NCI-H1092 (cell line): ENCODE measurements around the gene CTBP2.
"Not testable (repeated sequence)": the region's sequence is repeated elsewhere in the genome, so short reads cannot be mapped to it uniquely, and the experiment has no call there.

Experiments used
- DNase-seq: peaks from one replicate; lab custom pipeline; 2025; lab: John Stamatoyannopoulos, UW

Gene CTBP2

DNA sequence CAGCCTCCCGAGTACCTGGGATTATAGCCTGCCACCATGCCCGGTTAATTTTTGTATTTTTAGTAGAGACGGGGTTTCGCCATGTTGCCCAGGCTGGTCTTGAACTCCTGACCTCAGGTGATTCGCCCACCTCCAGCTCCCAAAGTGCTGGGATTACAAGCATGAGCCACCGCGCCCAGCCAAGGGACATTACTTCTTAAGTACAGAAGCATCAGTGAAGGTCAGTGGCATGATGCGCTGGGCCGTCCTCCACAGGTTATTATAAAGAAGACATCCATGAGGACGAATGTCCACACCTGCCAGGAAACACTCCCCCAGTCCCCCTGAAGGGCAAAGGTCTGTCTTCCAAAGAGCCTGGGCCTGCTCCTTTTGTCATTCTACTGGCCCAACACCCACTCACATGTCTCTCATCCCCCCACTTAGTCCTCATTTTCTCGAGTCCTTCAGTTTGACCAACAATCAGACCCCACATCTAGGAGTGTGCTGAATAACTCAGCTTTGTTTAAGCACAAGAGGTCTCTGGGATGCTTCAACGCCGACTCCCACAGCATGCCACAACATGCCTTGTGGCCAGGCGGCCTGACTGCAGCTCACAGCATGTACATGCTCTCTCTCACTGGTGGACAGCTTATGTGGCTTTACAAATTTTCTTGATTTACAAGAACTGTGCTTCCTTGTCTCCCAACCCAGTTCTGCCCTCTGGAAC lies 73.0 kb downstream of the CTBP2 start:
- no peak for DNase-seq

DNA sequence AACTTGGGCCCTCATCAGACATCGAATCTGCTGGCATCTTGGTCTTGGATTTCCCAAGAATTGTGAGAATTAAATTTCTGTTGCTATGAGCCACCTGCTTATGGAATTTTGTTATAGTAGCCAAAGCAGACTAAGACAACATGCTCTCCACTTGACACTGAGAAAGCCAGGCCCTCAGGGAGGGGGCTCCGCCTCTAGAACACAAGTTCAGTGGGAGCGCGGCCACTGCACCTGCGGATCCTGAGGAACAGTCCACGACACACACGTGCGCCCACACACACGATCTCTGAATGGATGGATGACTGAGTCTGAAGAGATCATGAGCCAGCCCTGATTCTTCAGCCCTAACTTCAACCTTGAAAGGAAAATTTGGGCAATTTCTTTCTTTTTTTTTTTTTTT lies 73.7 kb downstream of the CTBP2 start:
- no peak for DNase-seq

DNA sequence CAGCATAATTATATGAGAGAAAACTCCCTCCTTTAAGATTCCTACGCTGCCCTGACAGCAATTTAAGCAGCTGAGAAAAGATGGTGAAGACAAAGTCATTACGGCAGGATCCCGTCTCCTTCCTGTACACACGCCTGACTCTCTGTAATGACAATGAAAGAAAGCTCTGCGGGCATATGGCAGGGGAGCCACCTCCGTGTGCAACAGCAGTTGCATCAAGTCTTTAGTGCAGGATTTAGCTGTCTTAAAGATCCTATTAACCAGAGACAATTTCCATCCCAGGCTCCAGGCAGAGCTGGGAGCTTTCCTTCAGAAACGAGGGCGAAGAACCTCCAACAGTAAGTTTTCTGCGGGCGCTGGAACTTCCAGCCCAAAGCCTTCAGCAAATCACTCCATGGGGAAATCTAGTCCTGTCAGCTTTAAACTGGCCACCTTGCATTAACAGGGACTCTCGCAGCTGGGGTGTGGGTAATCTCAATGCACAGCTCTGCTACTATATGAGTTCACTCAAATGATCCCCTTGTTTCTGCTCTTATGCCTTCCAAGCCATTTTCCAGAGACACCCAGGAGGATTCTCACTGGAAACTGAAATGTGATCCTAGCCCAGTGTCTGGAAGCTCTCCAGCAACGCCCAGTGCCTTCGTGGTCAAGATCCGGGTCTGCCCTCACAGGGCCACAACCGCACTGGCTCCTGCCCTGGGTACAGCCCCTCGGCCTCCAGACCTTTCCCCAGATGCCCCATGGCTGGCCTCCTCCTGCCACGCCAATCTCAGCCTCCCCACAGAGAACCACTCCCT lies 74.9 kb downstream of the CTBP2 start:
- DNase-seq: no peak

DNA sequence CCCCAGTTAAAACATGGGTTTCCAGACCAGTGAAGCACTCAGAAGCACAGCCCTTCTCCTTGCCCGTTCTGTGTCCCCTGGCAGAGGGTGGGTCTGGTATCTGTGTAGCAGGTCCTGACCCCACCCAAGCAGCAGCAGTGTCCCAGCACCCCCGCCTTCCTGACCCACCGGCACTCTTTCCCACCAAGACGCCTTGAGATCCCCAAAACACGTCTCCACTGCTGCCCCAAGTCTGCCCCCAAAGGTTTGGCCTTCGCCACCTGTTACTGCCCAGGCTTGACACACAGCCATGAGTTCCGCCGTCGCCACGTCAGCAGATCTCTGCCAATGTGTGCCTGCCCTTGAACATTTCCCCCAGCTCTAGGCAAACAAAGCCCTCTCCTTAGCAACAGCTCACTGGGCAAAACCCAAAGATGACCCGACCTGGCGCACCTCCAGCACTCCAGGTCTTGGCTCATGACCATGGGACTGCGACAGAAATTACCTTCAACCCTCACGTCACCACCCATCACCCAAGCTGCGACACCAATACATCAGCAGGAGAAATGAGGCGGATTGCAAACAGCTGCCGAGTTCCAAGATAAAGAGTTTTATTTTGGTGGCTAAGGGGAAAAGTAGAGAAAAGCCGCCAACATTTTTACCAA lies 75.6 kb downstream of the CTBP2 start:
- peak; percentile 71 for DNase-seq

DNA sequence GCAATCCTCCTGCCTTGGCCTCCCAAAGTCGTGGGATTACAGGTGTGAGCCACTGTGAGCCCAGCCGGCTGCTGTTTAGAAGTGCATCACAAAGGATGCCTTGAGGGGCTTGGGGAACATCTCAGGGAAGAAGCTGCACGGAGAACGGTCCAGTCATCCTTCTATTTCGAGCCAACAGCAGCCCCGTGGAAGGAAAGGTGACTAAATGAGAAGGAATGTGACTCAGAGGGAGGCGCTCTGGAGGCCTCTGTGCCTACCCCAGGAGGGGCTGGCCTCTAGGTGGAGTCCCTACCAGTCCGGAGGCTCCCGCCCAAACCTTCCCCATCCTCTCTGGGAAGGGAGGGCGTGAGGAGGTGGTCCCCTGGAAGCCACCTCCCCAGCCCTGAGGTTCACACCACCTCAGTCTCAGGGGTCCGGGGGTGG lies 76.2 kb downstream of the CTBP2 start:
- no peak for DNase-seq

DNA sequence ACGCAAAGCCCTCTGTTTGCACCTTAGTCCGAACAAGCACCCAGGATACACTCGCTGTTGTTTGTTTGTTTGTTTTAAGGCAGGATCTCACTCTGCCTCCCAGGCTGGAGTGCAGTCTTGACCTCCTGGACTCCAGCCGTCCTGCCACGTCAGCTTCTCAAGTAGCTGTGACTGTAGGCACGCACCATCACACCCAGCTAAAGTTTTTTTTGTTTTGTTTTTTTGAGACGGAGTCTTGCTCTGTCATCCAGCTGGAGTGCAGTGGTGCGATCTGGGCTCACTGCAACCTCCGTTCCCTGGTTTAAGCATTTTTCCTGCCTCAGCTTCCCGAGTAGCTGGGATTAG lies 76.8 kb downstream of the CTBP2 start:
- no peak for DNase-seq

DNA sequence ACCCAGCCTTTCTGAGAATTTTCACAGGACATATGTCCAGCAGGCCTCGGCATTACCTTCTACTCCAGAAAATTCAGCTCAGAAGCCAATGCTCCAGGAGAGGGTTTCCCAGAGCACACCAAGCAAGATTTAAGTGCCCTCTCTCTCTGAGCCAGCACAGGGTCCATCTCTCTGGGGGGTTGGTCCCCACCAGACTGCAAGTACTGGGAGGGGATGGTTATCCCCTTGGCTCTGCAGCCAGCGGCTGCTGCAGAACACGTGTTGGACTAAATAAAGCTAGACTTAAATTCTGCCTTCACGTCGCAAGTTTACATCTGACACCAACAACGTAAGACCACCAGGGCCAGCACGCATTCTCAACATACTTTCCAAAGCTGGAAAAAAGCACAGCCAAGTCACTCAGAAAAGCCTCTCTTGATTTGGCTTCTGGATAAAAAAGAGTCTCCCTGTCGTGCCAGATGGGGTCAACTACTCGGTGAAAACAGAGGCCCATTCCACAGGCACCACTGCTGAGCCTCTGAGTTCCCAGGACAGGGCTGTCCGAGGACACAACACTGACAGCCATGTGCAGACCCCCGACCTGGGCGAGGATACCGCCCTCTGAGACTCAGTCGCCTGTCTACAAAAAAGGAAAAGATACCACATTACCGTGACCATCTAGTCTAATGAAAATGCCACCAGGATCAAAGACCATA lies 77.3 kb downstream of the CTBP2 start:
- DNase-seq: no peak

DNA sequence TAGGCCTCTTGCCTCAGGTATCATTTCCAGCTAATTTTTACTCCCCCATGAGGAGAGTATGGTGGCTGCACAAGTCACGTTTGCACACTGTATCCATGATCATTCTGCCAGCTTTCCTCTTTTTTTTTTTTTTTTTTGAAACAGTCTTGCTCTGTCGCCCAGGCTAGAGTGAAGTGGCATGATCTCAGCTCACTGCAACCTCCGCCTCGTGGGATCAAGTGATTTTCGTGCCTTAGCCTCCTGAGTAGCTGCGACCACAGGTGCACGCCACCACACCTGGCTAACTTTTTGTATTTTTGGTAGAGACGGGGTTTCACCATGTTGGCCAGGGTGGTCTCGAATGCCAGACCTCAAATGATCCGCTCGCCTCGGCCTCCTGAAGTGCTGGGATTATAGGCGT lies 77.9 kb downstream of the CTBP2 start:
- not testable (repeated sequence) for DNase-seq

DNA sequence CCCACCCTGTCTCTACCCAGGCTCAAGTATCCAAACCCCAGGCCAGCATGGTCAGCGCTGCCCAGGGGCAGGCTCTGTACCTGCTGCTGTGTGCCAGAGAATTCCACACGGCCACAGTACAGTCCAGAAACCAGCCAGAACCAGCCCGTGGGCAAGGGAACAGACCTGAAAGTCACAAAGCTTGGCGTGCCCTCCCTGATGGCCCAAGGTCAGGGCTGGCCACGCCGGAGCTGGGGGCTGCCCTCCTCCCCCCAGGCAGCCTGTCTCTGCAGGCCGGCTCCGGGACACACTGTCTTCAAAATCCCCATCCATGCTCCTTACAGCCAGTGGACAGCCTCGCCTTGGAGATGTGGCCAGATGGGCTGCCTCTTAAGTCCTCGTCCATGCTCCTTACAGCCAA lies 78.4 kb downstream of the CTBP2 start:
- no peak for DNase-seq

DNA sequence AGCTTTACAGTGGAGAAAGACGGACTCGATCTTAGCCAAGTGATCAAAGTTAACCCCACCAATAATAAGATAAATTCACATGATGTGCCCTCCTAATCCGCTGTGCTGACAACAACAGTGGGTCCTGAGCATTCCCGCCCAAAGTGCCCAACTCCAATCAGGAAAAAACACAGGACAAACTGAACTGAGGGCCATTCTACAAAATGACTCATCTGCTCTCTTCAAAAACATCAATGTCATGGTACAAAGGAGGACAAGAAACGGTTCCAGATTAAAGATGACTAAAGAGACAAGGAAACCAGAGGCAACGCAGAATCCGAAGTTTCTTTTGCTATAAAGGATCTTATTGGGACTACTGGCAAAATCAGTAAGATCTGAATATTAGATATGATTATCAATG lies 79.4 kb downstream of the CTBP2 start:
- DNase-seq: no peak

DNA sequence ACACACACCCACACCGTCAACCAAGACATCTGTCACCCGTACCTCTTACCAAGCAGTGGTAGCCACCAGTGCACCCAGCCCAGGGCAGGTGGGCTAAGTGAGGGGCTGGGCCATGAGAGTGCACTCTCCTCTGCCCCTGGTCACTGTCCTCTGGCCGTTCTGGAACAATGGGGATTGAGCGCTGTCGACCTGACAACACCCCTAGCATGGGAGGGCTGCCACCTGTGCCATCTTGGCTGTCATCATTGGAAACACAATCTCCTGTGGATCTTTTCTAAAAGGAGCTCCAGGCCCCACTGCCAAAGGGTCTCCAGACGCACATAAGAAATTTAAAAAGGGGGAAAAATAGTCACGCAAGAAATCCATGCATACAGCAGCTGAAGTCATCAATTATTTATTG lies 80.1 kb downstream of the CTBP2 start:
- DNase-seq: no peak

DNA sequence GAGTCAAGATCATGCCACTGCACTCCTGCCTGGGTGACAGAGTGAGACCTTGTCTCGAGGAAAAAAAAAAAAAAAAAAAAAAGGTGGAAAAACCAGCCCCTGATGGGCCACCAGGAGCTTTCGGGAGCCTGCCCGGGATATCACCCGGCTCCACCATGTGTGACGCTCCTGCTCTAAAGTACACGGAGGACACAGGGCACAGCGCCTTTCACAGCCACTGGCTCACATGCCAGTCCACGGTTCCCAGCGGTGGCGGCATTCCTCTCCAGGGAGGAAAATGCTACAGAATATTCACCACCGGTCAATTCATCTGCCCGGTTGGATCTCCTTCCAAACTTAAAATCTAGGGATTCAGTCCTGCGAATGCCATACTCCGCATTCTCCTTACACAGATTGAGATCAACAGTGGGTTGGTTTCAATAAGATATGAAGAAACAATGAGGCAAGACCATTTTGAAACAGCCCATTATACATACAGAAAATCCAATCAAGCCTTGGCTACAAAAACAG lies 81.2 kb downstream of the CTBP2 start:
- no peak for DNase-seq

DNA sequence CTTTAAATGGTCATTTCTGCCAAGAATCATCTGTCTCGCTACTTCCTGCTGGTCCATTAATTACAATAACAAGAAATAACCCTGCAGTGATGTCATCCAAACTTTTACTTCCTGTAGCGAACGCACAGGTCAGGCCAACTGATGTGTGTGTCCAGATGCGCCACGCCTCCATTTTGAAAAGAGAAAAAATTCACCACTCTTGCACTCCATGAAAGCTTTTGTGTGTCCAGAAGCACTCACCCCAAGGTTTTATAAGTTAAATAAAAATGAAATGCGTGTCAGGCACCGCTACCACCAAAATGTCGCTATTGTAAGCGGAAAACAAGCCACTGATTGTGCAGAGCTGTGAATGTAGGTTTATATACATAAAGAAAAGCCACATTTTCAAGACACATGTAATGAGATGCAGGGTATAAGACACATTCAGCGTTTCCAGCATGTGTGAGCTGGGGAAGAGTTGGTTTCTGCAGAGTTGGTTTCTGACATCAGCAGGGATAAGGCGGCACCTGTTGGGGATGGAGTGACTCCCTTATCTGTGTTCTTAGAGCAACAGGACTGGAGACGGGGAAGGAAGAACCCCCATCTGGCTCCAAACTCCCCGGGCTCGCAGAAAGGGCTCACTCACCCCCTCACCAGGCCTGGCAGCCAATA lies 83.3 kb downstream of the CTBP2 start:
- no peak for DNase-seq

DNA sequence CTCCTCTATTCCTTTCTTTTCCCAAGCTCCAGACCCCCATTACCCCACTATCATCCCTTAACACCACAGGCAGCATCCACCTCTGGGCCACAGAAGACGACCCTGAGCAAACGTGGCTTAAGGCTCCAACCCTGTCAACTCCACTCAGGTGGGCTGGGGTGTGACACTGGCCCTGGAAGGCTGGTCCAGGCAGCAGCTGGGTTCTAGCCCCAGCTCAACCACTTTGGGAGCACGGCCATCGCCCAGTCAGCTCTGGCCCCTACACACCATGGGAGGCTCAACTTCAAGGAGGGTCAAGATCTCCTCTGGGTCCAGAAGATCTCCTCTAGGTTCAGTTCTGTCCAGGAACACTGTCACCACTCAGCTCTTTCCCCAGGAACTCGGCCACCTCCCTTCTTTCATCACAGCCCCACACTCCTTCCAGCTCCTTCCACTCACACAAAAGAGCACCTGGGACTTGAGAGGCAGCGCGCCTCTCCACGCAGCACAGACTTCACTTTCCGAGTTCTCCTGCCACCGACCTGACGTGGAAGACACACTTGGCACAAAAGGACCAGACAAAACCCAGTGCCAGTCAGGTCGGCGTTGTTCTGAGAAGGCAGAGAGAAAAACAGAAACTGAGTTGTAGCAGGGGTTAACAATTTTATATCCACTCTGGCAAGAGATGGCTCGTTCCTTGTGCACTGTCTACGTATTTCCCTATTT lies 84.1 kb downstream of the CTBP2 start:
- no peak for DNase-seq

DNA sequence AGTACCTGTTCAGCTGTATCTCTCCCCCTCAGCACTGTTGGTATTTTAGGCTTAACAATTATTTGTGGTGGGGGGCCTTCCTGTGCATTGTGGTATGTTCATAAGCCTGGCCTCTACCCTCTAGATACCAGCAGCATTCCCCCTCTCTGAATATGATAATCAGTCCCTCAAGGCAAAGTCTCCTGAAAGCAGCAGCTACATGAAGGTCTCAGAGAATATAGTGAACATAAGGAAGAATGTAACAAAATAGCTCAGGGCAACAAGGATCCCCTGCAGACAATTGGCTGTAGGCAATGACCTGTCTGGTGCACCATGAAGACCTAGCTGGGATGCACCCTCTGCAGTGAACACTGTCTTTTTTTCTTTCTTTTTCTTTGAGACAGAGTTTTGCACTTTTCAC lies 86.4 kb downstream of the CTBP2 start:
- no peak for DNase-seq

DNA sequence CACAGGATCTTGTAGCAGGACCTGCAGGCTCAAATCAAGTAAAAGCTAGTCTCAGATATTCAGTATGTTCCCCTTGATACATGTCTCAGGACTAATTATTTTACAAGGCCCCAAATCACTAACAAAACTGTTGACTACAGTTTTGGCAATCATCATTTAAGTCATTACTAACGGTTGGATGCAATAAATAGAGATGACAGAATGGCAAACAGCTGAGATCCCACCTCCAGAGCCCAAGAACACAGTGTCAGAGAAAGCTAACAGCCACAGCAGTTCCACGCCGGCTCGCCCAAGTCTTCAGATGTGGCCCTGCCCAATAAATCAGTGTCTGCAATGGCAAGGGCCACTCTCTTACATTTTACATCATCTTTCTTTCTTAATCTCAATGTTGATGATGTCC lies 87.6 kb downstream of the CTBP2 start:
- DNase-seq: no peak

DNA sequence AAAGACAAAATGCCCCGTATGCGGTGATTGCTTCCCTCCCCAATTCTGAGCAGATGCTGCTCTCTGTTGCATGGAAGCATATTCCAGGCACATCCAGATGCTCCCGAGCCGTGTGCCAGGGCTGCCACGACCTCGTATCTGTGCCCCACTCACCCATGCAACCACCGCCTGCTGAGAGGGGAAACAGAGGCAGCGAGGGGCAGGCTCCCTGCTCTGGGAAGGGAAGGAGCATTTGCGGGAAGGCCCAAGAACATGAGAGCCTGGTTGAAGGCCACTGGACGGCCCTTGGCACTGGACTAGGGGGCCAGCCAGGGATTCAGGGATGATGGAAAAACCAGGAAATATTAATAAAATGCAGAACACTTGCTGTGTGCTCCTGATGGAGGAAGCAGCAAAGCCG lies 89.4 kb downstream of the CTBP2 start:
- no peak for DNase-seq

DNA sequence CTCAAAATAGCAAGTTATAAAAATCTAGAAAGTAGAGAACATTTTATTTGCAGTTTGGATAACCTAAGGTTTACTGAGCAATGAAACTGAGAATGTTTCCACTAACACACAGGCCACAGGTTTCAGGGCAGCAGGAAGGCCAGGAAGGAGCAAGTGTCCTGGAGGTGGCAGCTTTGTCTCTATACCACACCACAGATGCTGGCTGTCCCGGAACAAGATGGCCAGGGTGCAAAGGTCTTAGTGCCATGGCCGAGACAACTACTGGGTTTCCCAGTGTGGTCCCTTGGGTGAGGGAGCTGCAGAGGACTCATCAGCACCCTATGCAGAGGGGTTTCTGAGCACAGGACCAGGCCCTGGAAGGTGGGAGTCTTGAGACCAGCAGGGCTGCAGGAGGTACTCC lies 92.0 kb downstream of the CTBP2 start:
- DNase-seq: no peak

DNA sequence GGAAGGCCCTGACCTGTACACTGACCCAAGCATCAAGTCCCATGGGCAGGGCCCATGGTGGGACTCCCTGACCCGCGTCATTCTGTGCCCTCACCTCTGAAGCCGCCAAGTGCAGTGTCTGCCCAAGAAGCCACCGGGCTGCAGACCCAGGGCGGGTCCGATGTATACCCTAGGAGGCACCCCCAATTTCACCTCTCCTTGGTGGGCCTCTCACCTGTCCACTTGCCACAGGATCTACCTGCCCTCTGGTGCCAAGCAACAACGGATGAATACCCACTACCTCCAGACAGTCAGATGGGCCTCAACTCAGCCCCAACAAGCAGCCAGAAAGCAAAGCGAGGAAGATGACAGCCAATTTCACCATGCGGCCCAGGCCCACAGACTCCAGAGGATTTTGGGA lies 92.6 kb downstream of the CTBP2 start:
- DNase-seq: no peak

DNA sequence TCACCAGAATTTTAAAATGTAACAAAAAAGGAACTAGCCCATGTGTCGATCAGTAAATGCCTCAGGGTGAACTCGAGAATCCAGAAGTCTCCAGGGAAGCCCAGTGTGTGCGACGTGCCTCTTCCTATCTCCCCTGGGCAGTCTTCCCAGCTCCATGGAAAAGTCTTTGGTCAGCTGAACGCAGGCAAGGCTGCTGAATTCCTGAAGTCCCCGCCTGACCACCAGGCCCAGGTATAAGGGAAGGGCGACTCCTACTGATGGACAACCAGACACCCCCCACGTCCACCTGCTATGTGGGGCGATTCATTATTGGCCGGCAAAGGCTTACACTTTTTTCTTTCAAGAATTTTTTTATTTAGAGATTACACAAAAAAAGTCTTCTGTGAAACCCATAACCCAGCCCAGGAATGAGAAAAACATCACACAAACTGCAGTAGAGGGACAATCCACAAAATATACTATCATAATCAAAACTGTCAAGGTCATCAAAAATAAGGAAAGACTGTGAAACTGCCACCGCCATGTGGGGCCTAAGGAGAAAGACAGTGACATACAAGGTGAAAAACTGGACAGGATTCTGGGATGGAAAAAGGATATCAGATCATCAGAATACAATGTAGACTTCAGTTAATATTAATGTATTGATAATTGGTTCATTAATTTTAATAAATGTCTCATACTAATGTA lies 93.5 kb downstream of the CTBP2 start:
- no peak for DNase-seq
